PC-3 (cell line): ENCODE results near the gene PRDM2.

Experiments used
- EZH2 ChIP-seq: fragments of 300-600 bp; sonication (generic); IDR thresholded peaks from one replicate; pipeline ENCODE4 v1.6.1; 2017; ENCODE audit warnings: antibody characterized with exemption, mild to moderate bottlenecking, low read length; ENCODE audit not compliant: unreplicated experiment
- EZH2phosphoT487 ChIP-seq: fragments of 300-600 bp; sonication (generic); IDR thresholded peaks from 2 replicates; pipeline ENCODE4 v1.6.1; 2018; ENCODE audit warnings: mild to moderate bottlenecking, antibody characterized with exemption, low read length, borderline replicate concordance
- TF ChIP-seq, protein P1 (sequence below): fragments of 300-600 bp; sonication (generic); conservative IDR thresholded peaks from 2 replicates; pipeline ENCODE4 v1.5.1; 2017; ENCODE audit warnings: antibody characterized with exemption, low read depth, mild to moderate bottlenecking, low read length

DNA sequence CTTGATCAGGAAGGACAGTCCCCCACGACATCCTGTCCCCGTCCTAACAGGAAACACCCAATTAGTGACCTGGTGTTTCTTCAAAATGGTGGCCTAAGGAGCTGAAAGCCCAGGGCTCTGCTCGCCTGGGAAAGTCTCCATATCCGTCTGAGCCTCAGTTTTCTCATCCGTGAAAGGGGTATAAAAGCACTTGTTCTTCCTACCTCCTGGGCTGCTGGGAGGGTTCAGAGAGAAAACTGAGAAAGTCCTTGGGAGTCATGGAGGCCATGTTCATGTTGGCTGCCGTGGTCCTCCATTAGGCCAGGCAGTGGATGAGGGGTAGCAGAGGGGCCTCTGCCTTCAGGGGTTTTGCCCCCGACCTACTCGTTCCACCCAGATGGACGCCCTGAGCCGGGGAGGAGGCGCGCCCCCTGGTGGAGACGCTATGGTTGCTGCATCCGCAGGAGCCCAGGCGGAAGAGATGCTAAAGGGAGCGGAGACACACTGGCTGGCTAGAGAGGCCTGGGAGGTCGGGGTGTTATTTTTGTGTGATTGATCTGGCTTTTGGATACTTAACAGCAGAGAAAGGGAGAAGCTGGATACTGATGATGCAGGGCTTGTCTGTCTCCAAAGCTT lies 113.5 kb downstream of the PRDM2 start:
- TF ChIP-seq, protein P1, sequence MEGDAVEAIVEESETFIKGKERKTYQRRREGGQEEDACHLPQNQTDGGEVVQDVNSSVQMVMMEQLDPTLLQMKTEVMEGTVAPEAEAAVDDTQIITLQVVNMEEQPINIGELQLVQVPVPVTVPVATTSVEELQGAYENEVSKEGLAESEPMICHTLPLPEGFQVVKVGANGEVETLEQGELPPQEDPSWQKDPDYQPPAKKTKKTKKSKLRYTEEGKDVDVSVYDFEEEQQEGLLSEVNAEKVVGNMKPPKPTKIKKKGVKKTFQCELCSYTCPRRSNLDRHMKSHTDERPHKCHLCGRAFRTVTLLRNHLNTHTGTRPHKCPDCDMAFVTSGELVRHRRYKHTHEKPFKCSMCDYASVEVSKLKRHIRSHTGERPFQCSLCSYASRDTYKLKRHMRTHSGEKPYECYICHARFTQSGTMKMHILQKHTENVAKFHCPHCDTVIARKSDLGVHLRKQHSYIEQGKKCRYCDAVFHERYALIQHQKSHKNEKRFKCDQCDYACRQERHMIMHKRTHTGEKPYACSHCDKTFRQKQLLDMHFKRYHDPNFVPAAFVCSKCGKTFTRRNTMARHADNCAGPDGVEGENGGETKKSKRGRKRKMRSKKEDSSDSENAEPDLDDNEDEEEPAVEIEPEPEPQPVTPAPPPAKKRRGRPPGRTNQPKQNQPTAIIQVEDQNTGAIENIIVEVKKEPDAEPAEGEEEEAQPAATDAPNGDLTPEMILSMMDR, result peak; percentile 24; the same call in 1 of the 2 replicates
- TF ChIP-seq EZH2, result no peak
- no peak for TF ChIP-seq EZH2phosphoT487
